Neuronal stem cell (in vitro differentiated cells): Measurements from ENCODE around the gene B3GAT1.

Source experiments
- DNase-seq: peaks from one replicate; pipeline ENCODE4 v3.0.0-alpha.2; 2013; ENCODE audit warnings: low spot score
- H2AFZ ChIP-seq: one replicate; pipeline ENCODE4 v1.6.1; 2013; ENCODE audit warnings: mild to moderate bottlenecking, low read length, inconsistent platforms
- H2AK5ac ChIP-seq: 2 replicates; pipeline ENCODE4 v1.6.1; 2013; ENCODE audit warnings: low read depth, mild to moderate bottlenecking, inconsistent platforms, low read length, moderate library complexity, mixed read lengths
- H2BK120ac ChIP-seq: 2 replicates; pipeline ENCODE4 v1.6.1; 2013; ENCODE audit warnings: low read depth, mild to moderate bottlenecking, inconsistent platforms, low read length, moderate library complexity, mixed read lengths
- H2BK12ac ChIP-seq: one replicate; pipeline ENCODE4 v1.6.1; 2013; ENCODE audit warnings: low read length, inconsistent platforms
- H2BK15ac ChIP-seq: 2 replicates; pipeline ENCODE4 v1.6.1; 2013; ENCODE audit warnings: mild to moderate bottlenecking, low read length, inconsistent platforms, mixed read lengths
- H2BK5ac ChIP-seq: one replicate; pipeline ENCODE4 v1.6.1; 2013; ENCODE audit warnings: inconsistent platforms, mild to moderate bottlenecking, low read length, moderate library complexity
- H3K14ac ChIP-seq: one replicate; pipeline ENCODE4 v1.6.1; 2013; ENCODE audit warnings: low read length, inconsistent platforms
- H3K18ac ChIP-seq: 2 replicates; pipeline ENCODE4 v1.6.1; 2013; ENCODE audit warnings: low read length, inconsistent platforms
- H3K23ac ChIP-seq: 2 replicates; pipeline ENCODE4 v1.6.1; 2013; ENCODE audit warnings: low read depth, mild to moderate bottlenecking, mixed read lengths, low read length, inconsistent platforms; ENCODE audit not compliant: poor library complexity
- H3K27ac ChIP-seq: replicated peaks from 3 replicates; pipeline ENCODE4 v1.5.1; 2013; ENCODE audit warnings: low read length, inconsistent platforms
- H3K27me3 ChIP-seq, 3 experiments: 2 replicates each; pipeline ENCODE4 v1.6.1; 2013; ENCODE audit warnings: low read length in 3 of 3, mild to moderate bottlenecking in 2 of 3, inconsistent platforms in 1 of 3, low read depth in 1 of 3, mixed read lengths in 1 of 3, moderate library complexity in 1 of 3; ENCODE audit not compliant: control insufficient read depth in 3 of 3, insufficient read depth in 3 of 3
- H3K36me3 ChIP-seq, 2 donors: replicated peaks in 1 of 2; 2 replicates each; pipeline ENCODE4 v1.6.1; 2013; ENCODE audit warnings: low read length in 2 of 2; ENCODE audit not compliant: control insufficient read depth in 2 of 2, insufficient read depth in 2 of 2
- H3K4ac ChIP-seq: 2 replicates; pipeline ENCODE4 v1.6.1; 2013; ENCODE audit warnings: inconsistent platforms, mild to moderate bottlenecking, low read length, moderate library complexity
- H3K4me1 ChIP-seq, 2 donors: 1 replicate in 1 of 2; 2 replicates in 1 of 2; pipeline ENCODE4 v1.6.1; 2013; ENCODE audit warnings: low read length in 2 of 2, low read depth in 1 of 2; ENCODE audit not compliant: control insufficient read depth in 2 of 2, insufficient read depth in 1 of 2
- H3K4me2 ChIP-seq: one replicate; pipeline ENCODE4 v1.6.1; 2013; ENCODE audit warnings: mild to moderate bottlenecking, low read length, inconsistent platforms; ENCODE audit not compliant: insufficient read depth, poor library complexity, severe bottlenecking
- H3K4me3 ChIP-seq, 2 donors: 2 replicates each; pipeline ENCODE4 v1.5.1; 2013; ENCODE audit warnings: low read length in 2 of 2, mild to moderate bottlenecking in 2 of 2, inconsistent platforms in 1 of 2, moderate library complexity in 1 of 2
- H3K79me1 ChIP-seq: one replicate; pipeline ENCODE4 v1.6.1; 2013; ENCODE audit warnings: low read depth, mild to moderate bottlenecking, inconsistent platforms, low read length, moderate library complexity
- H3K9ac ChIP-seq: one replicate; pipeline ENCODE4 v1.6.1; 2013; ENCODE audit warnings: mild to moderate bottlenecking, low read depth, low read length, inconsistent platforms; ENCODE audit not compliant: poor library complexity
- H3K9me3 ChIP-seq, 2 donors: replicated peaks in 1 of 2; 2 replicates each; pipeline versions ENCODE3 to v1.6.1; 2013; ENCODE audit warnings: low read length in 2 of 2, mild to moderate bottlenecking in 2 of 2, inconsistent platforms in 1 of 2, low read depth in 1 of 2, mixed read lengths in 1 of 2, moderate library complexity in 1 of 2; ENCODE audit not compliant: control insufficient read depth in 2 of 2, insufficient read depth in 1 of 2
- H4K8ac ChIP-seq: one replicate; pipeline ENCODE4 v1.6.1; 2013; ENCODE audit warnings: low read depth, mild to moderate bottlenecking, inconsistent platforms, low read length, moderate library complexity
- H4K91ac ChIP-seq: one replicate; pipeline ENCODE4 v1.6.1; 2013; ENCODE audit warnings: low read length, low read depth, mild to moderate bottlenecking, inconsistent platforms; ENCODE audit not compliant: poor library complexity
- WGBS, 2 donors: extraction: QIAGEN DNeasy Blood & Tissue Kit; methylation state at CpG; one replicate each; pipeline ENCODE4 v1.1.7; 2013; ENCODE audit warnings: missing lambda C conversion rate in 2 of 2, mixed read lengths in 1 of 2; ENCODE audit not compliant: insufficient read length in 2 of 2, insufficient replicate concordance in 1 of 2; ENCODE audit errors: extremely low coverage in 2 of 2; 5-methylcytosine and 5-hydroxymethylcytosine counted together

B3GAT1 gene

GRCh38 chr11:134383576-134384221 lies 28.3 kb downstream of the B3GAT1 start:
- H3K14ac ChIP-seq, result peak overlapping the region; percentile 76
- no peaks in the 10 kb centered on the region for H3K4me1 ChIP-seq
- no peak overlapping the region for H2BK12ac ChIP-seq
- H3K4ac ChIP-seq, result no peak overlapping the region
- DNase-seq, result no peak
- H4K8ac ChIP-seq, result no peak overlapping the region
- no peak overlapping the region for H2BK5ac ChIP-seq
- H3K18ac ChIP-seq, result peak overlapping the region; percentile 21
- no peak overlapping the region for H2AFZ ChIP-seq
- no peak overlapping the region for H2BK15ac ChIP-seq
- no CpG with 5 or more reads among the region's 78 CpGs for WGBS, 2 donors
- H3K23ac ChIP-seq, result peak overlapping the region; percentile 82
- H3K4me2 ChIP-seq, result no peak overlapping the region
- H3K36me3 ChIP-seq, result peaks cover 49% of the 10 kb centered on the region in 2 donors
- no peak overlapping the region for H3K4me3 ChIP-seq
- no peak overlapping the region for H3K27ac ChIP-seq
- H3K9ac ChIP-seq, result peak overlapping the region; percentile 73
- peaks cover 4% of the 10 kb centered on the region for H3K79me1 ChIP-seq
- no peaks in the 10 kb centered on the region for H3K27me3 ChIP-seq
- no peak overlapping the region for H4K91ac ChIP-seq
- H3K9me3 ChIP-seq, result peaks cover 0 to 2% of the 10 kb centered on the region in 2 donors
- H2BK120ac ChIP-seq, result no peak overlapping the region
- no peak overlapping the region for H2AK5ac ChIP-seq

- Histone ChIP-seq H3K4me3 (no peak overlapping the region), H2BK120ac (no peak overlapping the region), H2AK5ac (no peak overlapping the region), H3K18ac (no peak overlapping the region), H2BK15ac (no peak overlapping the region), H3K27me3 (no peaks in the 10 kb centered on the region), H3K79me1 (peaks cover 4% of the 10 kb centered on the region), H3K4ac (no peak overlapping the region), H3K23ac (no peak overlapping the region), H3K36me3 (peaks cover 47 to 48% of the 10 kb centered on the region in 2 donors), H3K4me1 (no peaks in the 10 kb centered on the region), H2AFZ (no peak overlapping the region), H3K14ac (no peak overlapping the region), H3K4me2 (no peak overlapping the region), H2BK12ac (no peak overlapping the region), H3K9ac (peak overlapping the region; percentile 25), H2BK5ac (no peak overlapping the region), H3K27ac (no peak overlapping the region), H4K91ac (no peak overlapping the region), H4K8ac (no peak overlapping the region), H3K9me3 (peaks cover 0 to 2% of the 10 kb centered on the region in 2 donors)
- DNase-seq, result no peak
- WGBS, 2 donors, result no CpG with 5 or more reads among the region's 24 CpGs
Observed at GRCh38 chr11:134382830-134383229, 29.2 kb downstream of the B3GAT1 start.

- DNase-seq, result no peak
Observed at GRCh38 chr11:134382257-134382656, 29.8 kb downstream of the B3GAT1 start.

GRCh38 chr11:134380785-134381184 lies 31.3 kb downstream of the B3GAT1 start:
- no peak overlapping the region for H2BK15ac ChIP-seq
- peaks cover 36 to 50% of the 10 kb centered on the region in 2 donors for H3K36me3 ChIP-seq
- no peak overlapping the region for H2AK5ac ChIP-seq
- WGBS, 2 donors, result no CpG with 5 or more reads among the region's 4 CpGs
- H4K91ac ChIP-seq, result no peak overlapping the region
- no peak overlapping the region for H2BK12ac ChIP-seq
- no peak overlapping the region for H4K8ac ChIP-seq
- no peak overlapping the region for H3K4ac ChIP-seq
- no peaks in the 10 kb centered on the region for H3K79me1 ChIP-seq
- no peak for DNase-seq
- H3K27me3 ChIP-seq, result no peaks in the 10 kb centered on the region
- no peaks in the 10 kb centered on the region for H3K4me1 ChIP-seq
- no peak overlapping the region for H3K4me2 ChIP-seq
- no peak overlapping the region for H3K4me3 ChIP-seq
- no peak overlapping the region for H2AFZ ChIP-seq
- no peak overlapping the region for H2BK120ac ChIP-seq
- no peaks in the 10 kb centered on the region for H3K9me3 ChIP-seq
- H3K9ac ChIP-seq, result no peak overlapping the region
- peak overlapping the region; percentile 42 for H3K14ac ChIP-seq
- H3K27ac ChIP-seq, result no peak overlapping the region
- H3K23ac ChIP-seq, result no peak overlapping the region
- H2BK5ac ChIP-seq, result no peak overlapping the region
- no peak overlapping the region for H3K18ac ChIP-seq

More at GRCh38 chr11:134382257-134382656, 29.8 kb downstream of the B3GAT1 start:
- H3K14ac ChIP-seq, result no peak overlapping the region
- H2BK5ac ChIP-seq, result no peak overlapping the region
- H2AK5ac ChIP-seq, result no peak overlapping the region
- H4K91ac ChIP-seq, result no peak overlapping the region
- H3K9ac ChIP-seq, result peak overlapping the region; percentile 25
- no peak overlapping the region for H3K4me2 ChIP-seq
- no peak overlapping the region for H3K18ac ChIP-seq
- H3K27me3 ChIP-seq, result no peaks in the 10 kb centered on the region
- no peak overlapping the region for H3K4ac ChIP-seq
- no peak overlapping the region for H3K23ac ChIP-seq
- H3K27ac ChIP-seq, result no peak overlapping the region
- no peak overlapping the region for H4K8ac ChIP-seq
- H3K36me3 ChIP-seq, result peaks cover 42 to 47% of the 10 kb centered on the region in 2 donors
- peaks cover 0 to under 1% of the 10 kb centered on the region in 2 donors for H3K9me3 ChIP-seq
- H2BK15ac ChIP-seq, result no peak overlapping the region
- no peak overlapping the region for H2BK120ac ChIP-seq
- no peaks in the 10 kb centered on the region for H3K4me1 ChIP-seq
- no CpG with 5 or more reads among the region's 8 CpGs for WGBS, 2 donors
- peaks cover under 1% of the 10 kb centered on the region for H3K79me1 ChIP-seq
- H3K4me3 ChIP-seq, result no peak overlapping the region
- no peak overlapping the region for H2BK12ac ChIP-seq
- no peak overlapping the region for H2AFZ ChIP-seq
